GM19035 (cell line): Measurements from ENCODE around the gene GIMAP1.
"Not testable (repeated sequence)": the region's sequence is repeated elsewhere in the genome, so short reads cannot be mapped to it uniquely, and the experiment has no call there.

ENCODE experiments used
- ATAC-seq: cut with Tn5 transposase; IDR thresholded peaks from one replicate; pipeline ENCODE4 v1.9.1; 2021; ENCODE audit not compliant: unreplicated experiment

GIMAP1 gene

GRCh38 chr7:150716368-150716767 is at the start of gene GIMAP1:
TSS of gene GIMAP1 (plus strand) at chr7:150716613. CDS start at chr7:150719048, 2,435 bp downstream.
- ATAC-seq, result no peak

GRCh38 chr7:150668472-150668911 is 47.9 kb upstream of the GIMAP1 start:
- peak; percentile 79 for ATAC-seq

GRCh38 chr7:150668977-150669376 is 47.4 kb upstream of the GIMAP1 start:
- ATAC-seq, result no peak

DNA sequence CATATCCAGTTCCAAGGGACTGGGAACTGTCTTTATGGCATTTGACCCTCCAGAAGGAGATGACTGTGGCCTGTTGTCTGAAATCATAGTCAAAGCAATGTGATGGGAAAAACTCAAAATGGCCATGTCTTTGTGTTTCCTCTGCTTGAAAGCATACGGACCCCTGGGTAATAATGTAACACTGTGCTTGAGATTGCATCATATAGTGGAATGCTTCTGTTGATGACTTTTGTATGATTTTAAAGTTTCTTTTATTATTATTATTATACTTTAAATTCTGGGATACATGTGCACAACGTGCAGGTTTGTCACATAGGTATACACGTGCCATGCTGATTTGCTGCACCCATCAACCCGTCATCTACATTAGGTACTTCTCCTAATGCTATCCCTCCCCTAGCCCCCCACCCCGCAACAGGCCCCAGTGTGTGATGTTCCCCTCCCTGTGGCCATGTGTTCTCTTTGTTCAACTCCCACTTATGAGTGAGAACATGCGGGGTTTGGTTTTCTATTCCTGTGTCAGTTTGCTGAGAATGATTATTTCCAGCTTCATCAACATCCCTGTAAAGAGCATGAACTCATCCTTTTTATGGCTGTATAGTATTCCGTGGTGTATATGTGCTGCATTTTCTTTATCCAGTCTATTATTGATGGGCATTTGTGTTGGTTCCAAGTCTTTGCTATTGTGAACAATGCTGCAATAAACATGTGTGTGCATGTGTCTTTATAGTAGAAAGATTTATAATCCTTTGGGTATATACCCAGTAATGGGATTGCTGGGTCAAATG is 44.4 kb upstream of the GIMAP1 start:
- ATAC-seq, result not testable (repeated sequence)

- no peak for ATAC-seq
These were observed 40.7 kb upstream of the GIMAP1 start for GRCh38 chr7:150675714-150676113.

DNA sequence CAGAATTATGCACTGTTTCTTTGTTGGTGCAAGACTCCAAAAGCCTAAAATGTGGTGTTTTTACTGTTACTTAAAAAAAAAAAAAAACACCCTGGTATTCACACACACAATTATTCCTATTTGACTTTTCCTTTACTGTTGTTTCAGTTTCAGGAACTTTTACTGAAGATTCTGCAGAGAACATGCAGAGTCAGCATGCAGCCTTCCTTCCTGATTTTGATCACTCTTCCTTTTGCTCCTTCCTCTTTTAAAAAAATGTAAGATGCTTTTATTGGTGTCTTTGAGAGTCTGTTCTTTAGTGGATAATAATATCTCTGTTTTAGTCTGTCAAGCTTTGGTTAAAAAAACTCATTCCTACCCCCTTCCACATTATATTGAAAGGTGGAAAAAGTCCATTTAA is 40.1 kb upstream of the GIMAP1 start:
- ATAC-seq, result not testable (repeated sequence)

DNA sequence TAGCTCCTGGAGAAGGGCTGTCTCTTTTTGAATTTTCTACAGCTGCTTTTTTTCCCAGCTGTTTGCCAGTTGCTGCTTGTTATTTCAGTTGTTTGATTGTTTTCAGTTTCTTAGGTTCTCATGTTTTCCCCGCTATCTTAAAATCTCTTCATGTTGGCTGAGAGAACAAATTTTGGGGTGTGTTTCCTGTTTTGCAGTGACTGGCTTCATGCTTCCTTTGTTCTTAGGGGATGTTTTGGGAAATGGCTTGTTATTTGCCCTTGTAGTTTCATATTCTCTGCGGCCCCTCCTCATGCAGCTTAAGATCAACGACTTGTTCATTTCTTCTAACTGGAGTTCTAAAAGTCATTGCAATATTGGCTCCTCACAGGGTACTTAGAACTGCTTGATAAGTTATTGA is 39.6 kb upstream of the GIMAP1 start:
- not testable (repeated sequence) for ATAC-seq

GRCh38 chr7:150678601-150679000 is 37.8 kb upstream of the GIMAP1 start:
- ATAC-seq, result not testable (repeated sequence)

GRCh38 chr7:150680364-150680763 is 36.0 kb upstream of the GIMAP1 start:
- not testable (repeated sequence) for ATAC-seq

DNA sequence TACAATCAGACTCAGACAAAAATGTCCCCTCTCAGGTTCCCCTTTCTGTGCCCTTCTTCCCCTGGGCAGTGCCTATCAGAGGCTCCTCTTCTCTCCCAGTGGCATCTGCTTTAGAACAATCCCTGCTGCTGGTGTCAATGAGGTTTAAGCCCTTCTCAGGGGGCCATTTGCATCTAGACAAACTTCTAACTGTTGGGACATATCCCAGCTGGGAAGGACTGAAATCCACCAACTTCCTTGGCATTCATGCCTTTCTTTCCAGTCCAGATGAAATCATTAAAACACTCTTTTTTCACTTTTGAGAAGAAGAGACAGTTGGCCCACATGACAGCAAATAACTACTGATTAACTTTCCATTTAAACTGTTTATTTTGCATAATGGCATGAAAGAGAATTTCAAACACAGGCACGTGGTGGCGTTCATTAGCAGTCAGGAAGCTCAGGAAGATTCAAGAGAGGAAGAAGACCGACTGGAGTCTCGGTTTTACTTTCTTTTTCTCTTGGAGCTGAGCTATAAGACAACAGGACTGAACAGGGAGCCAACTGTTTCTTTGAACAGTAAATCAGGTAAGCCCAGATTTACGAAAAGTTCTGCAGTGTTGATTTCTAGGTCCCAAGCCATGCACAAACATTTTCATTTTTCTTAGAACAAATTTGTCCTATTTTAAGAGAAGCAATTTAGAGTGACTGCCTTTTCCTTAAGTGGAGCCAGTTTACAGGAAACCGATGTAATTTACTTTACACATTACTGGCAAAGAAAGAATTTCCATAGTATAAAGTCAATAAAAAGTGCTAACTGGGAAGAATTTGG is 31.0 kb upstream of the GIMAP1 start, which contains the start of gene GIMAP2:
GIMAP2 (plus strand) TSS at position 488 of the 811 bp plus-strand sequence. CDS start 1,354 bp downstream, outside the sequence.
- peak; percentile 95 for ATAC-seq

DNA sequence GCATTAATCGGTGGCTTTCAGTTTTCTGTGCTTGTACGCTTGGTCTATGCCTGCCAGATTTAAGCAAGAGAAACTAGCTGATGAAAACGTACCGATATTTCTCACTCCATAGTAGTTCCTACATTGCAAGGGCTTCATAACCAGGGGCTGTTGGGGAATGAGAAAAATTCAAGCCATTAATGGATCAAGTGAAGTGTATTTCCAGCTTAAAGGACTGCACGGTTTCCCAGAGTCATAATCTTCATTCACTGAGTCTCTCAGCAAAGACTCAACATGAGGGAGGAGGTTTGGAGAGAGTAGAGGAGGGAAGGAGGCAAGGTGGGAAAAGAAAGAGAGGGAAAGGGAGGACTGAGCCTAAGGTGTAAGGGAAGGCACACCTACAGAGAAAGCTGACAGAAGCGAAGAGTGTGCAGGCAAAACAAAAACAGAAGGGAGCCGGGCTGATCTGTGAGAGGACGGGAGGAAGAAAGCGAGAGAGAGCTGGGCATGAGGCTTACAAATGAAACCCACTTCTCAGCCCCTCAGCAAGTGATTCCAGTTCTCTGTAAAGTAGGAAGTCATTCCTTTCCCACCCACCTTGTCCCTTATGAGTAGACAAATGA is 30.3 kb upstream of the GIMAP1 start:
- ATAC-seq, result peak; percentile 29

DNA sequence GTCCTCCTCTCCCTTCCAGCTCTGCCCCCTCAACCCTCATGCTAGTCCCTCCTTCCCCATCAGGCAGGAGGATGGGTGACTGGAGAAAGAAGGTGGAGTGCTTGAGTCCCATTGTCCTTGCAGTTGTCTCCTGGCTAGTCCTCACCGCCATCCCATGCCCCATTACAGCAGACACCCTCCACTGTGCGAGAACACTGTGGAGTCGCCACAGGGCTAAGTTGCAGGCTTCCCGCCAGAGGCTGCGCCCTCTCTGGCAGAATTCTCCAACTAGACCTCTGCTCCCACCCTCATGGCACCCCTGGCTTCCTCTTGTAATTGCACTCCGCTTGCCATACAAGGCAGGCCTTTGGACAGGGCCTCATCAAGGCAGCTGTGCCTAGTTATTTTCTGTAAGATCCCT is 27.8 kb upstream of the GIMAP1 start:
- no peak for ATAC-seq

DNA sequence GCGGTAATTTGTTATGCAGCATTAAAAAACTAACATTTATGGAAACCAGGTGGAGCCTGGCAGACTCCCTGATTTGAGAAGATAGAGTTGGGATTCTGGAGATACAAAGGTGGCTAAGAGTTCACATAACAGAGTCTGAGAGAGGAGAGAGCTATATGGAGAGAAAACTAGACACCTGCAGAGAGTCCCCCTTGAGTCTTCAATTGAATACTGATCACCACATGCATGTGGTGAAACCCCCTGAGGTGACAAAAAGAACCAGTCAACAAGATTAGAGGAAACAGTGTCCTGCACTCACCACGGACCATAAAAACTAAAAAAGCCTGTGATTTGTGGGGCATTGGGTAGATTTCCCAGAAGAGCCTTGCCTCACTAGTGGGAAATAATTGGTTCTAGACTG is 20.8 kb upstream of the GIMAP1 start:
- ATAC-seq, result no peak

GRCh38 chr7:150703209-150703608 is 13.2 kb upstream of the GIMAP1 start:
- ATAC-seq, result no peak

DNA sequence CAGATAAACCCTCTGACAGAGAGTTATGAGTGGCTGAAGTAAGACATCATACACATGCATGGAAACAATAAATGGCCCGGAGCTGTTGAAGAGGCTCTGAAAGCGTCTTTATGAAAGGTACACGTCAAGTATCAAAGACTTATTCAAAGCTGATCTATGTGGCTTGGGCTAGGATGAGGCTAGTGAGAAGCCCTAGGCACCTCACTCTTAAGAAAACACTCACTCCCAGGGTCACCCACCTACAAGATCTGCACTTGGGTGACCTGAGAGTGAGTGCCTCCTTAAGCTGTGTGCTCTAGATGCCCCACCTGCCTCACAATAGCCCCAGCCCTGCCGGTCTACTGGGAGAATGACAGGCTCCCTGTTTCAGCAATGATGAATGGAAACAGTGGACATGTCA is 1.1 kb upstream of the GIMAP1 start:
- no peak for ATAC-seq

DNA sequence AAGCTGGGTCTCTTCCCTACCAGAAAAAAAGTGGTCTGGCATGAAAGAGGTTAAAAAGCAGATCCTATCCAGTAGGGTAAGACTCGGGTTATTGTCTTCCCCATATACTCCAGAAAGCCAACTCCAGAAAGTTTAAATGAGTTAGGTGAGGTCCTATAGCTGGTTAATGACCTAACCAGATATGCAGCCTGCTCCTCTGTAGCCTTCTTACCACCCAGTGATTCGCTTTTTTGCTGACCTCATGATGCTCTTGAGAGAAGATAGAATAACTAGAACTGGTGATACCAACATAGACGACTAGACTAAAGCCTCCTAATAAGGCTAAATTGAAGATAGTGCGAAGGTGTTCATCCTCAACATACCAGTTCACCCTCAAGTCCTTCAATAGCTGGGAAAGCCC is 675 bp upstream of the GIMAP1 start:
- ATAC-seq, result no peak

GRCh38 chr7:150716939-150717338 is 526 bp downstream of the GIMAP1 start:
- ATAC-seq, result no peak

DNA sequence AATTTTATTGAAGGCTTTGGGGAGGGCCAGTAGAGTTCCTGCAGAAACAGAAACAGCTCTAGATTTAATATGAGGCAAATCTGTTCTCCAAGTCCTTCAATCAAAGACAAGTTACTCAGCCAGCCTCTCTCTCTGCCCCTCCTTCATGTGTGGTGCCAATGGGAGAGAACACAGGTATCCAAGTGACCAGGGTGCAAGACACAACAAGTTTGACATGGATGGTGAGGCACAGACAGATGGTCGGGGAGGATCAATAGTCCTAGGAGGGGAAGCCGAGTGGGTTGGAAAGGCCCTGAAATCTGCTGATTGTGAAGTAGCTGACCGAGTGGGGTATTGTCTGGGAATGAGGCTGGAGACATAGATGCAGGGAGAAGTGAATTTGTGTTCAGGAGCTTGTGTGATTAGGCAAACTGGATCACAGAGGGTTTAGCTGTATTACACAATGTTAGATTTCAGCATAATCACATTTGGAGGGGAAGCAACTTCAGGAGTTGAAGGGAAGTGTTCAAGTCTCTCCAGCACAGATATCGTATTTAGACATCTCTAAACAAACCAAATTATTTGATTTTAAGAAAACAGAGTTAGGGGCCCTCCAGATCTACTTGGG is 1.5 kb downstream of the GIMAP1 start:
- ATAC-seq, result no peak

- no peak for ATAC-seq
These were observed 3.0 kb downstream of the GIMAP1 start for GRCh38 chr7:150719436-150719835.

DNA sequence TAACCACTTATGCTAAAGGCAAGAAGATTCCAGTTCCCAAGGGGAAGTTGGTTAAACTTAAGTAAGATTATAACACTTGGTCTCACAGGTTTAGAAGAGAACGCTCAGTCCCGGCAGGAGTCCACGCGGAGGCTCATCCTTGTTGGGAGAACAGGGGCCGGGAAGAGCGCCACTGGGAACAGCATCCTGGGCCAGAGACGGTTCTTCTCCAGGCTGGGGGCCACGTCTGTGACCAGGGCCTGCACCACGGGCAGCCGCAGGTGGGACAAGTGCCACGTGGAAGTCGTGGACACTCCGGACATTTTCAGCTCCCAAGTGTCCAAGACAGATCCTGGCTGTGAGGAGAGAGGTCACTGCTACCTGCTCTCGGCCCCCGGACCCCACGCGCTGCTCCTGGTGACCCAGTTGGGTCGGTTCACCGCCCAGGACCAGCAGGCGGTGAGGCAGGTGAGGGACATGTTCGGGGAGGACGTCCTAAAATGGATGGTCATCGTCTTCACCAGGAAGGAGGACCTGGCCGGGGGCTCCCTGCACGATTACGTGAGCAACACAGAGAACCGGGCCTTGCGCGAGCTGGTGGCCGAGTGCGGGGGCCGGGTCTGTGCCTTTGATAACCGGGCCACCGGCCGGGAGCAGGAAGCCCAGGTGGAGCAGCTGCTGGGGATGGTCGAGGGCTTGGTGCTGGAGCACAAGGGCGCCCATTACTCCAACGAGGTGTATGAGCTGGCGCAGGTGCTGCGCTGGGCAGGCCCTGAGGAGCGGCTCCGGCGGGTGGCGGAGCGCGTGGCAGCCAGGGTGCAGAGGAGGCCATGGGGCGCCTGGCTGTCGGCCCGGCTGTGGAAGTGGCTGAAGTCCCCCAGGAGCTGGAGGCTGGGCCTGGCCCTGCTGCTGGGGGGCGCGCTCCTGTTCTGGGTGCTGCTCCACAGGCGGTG is 3.8 kb downstream of the GIMAP1 start:
- ATAC-seq, result no peak
